ENCODE data around the gene HINT2.

DNA sequence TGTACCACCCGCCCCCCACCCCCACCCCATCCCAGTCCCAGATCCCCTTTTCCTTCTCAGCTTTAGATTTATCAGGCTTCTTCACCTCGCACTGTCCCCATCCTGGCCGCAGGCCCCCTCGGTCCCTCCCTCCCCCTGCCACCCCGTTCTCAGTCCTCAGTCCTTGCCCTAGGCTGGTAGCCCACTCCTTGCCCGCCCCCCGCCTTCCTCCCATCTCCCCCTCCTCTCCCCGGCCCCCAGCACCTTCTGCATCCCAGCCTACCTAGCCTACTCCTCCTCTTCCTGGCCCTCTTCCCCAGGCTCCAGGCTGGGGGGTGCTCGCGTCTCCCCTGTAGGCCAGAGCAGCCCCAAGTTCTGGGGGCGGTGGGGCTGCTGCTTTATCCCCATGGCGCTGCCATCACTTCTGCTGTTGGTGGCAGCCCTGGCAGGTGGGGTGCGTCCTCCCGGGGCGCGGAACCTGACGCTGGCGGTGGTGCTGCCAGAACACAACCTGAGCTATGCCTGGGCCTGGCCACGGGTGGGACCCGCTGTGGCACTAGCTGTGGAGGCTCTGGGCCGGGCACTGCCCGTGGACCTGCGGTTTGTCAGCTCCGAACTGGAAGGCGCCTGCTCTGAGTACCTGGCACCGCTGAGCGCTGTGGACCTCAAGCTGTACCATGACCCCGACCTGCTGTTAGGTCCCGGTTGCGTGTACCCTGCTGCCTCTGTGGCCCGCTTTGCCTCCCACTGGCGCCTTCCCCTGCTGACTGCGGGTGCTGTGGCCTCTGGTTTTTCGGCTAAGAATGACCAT is 22.6 kb downstream of the HINT2 start:
- TF ChIP-seq POLR2A (IDR thresholded peaks at IDR 0.05), result no peak
- TF ChIP-seq, protein P1, sequence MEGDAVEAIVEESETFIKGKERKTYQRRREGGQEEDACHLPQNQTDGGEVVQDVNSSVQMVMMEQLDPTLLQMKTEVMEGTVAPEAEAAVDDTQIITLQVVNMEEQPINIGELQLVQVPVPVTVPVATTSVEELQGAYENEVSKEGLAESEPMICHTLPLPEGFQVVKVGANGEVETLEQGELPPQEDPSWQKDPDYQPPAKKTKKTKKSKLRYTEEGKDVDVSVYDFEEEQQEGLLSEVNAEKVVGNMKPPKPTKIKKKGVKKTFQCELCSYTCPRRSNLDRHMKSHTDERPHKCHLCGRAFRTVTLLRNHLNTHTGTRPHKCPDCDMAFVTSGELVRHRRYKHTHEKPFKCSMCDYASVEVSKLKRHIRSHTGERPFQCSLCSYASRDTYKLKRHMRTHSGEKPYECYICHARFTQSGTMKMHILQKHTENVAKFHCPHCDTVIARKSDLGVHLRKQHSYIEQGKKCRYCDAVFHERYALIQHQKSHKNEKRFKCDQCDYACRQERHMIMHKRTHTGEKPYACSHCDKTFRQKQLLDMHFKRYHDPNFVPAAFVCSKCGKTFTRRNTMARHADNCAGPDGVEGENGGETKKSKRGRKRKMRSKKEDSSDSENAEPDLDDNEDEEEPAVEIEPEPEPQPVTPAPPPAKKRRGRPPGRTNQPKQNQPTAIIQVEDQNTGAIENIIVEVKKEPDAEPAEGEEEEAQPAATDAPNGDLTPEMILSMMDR (IDR thresholded peaks at IDR 0.05), result no peak

Data from heart left ventricle (tissue), 13 donors.